IMR-90 (cell line): Measurements from ENCODE around the gene ABCA5.

Source experiments
- BHLHE40 ChIP-seq: fragments of 150-350 bp; IDR thresholded peaks from 2 replicates; pipeline ENCODE4 v1.6.1; 2016; ENCODE audit warnings: mild to moderate bottlenecking, low read depth, low read length
- CTCF ChIP-seq: conservative IDR thresholded peaks from 2 replicates; pipeline ENCODE4 v1.5.1; 2012; ENCODE audit warnings: mild to moderate bottlenecking, low read depth, low read length, improper control_type of control experiment
- MAZ ChIP-seq: IDR thresholded peaks from 2 replicates; pipeline ENCODE4 v1.6.1; 2012; ENCODE audit warnings: low read depth, mild to moderate bottlenecking, low read length, improper control_type of control experiment, moderate library complexity, borderline replicate concordance
- POLR2A ChIP-seq: IDR thresholded peaks from 2 replicates; pipeline ENCODE4 v1.6.1; 2012; ENCODE audit warnings: mild to moderate bottlenecking, low read depth, low read length
- USF2 ChIP-seq: fragments of 150-350 bp; IDR thresholded peaks from 2 replicates; pipeline ENCODE4 v1.6.1; 2017; ENCODE audit warnings: mild to moderate bottlenecking, antibody characterized with exemption, low read length, low read depth

GRCh38 chr17:69363488-69364210 lies 36.7 kb upstream of the ABCA5 start:
- TF ChIP-seq USF2 (no peak), POLR2A (no peak), MAZ (no peak), CTCF (no peak), BHLHE40 (no peak)
